Measurements from ENCODE around the gene TMEM120B. TPM values are rescaled to one million over a fixed set of nuclear protein-coding genes. Genes with fewer than 3 reads are reported as not detected.
"Not testable (repeated sequence)": the region's sequence is repeated elsewhere in the genome, so short reads cannot be mapped to it uniquely, and the experiment has no call there.

TMEM120B gene
- total and polyA plus RNA-seq, 5 experiments from 2014 or later: 2.1 to 14.4 (median 2.5) TPM

DNA sequence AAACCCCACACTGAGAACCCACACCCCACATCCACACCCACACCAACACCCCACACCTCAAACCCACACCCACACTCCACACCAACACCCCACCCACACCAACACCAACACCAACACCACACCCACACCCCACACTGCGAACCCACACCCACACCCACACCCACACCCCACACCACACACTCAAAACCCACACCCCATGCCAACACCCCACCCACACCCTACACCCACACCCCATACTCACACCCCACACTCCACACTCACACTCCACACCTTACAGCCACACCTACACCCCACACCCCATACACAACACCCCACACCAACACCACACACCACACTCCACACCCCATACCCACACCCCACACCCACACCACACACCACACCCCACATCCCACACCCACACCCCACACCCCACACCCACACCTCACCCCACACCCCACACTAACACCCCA, 38.0 kb downstream of the TMEM120B start:
- H3K4me1 Mint-ChIP-seq: peaks cover 5 to 11% (median 7%) of the 10 kb centered on the region in 4 donors
- H3K27ac Mint-ChIP-seq: peak overlapping the region in 1 of 10 donors; percentile 74
- no peak for ATAC-seq
- peaks cover 0 to 4% (median 0%) of the 10 kb centered on the region in 3 donors for H3K36me3 Mint-ChIP-seq
- DNase-seq: no peak
- no peak overlapping the region for H3K4me3 Mint-ChIP-seq
- POLR2A ChIA-PET: no interaction called here
- H3K9me3 Mint-ChIP-seq: no peaks in the 10 kb centered on the region
- H3K27me3 Mint-ChIP-seq: no peaks in the 10 kb centered on the region

DNA sequence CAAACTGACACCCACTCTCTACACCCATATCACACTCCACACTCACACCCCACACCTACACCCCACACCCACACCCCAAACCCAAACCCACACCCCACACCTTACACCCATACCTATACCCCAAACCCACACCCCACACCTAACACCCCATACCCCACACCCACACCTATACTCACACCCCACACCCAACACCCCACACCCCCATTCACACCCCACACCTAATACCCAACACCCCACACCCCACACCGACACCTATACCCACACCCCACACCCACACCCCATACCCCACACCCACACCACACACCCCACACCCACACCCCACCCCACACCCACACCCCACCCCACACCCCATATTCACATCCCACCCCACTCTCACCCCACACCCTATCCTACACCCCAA, 38.5 kb downstream of the TMEM120B start:
- H3K9me3 Mint-ChIP-seq: no peaks in the 10 kb centered on the region
- DNase-seq (no peak), ATAC-seq (no peak)
- no peak overlapping the region for H3K27ac Mint-ChIP-seq
- POLR2A ChIA-PET: no interaction called here
- H3K36me3 Mint-ChIP-seq: peaks cover 0 to 4% (median 0%) of the 10 kb centered on the region in 3 donors
- no peaks in the 10 kb centered on the region for H3K27me3 Mint-ChIP-seq
- H3K4me1 Mint-ChIP-seq: peaks cover 6 to 15% (median 9%) of the 10 kb centered on the region in 4 donors
- H3K4me3 Mint-ChIP-seq: no peak overlapping the region

DNA sequence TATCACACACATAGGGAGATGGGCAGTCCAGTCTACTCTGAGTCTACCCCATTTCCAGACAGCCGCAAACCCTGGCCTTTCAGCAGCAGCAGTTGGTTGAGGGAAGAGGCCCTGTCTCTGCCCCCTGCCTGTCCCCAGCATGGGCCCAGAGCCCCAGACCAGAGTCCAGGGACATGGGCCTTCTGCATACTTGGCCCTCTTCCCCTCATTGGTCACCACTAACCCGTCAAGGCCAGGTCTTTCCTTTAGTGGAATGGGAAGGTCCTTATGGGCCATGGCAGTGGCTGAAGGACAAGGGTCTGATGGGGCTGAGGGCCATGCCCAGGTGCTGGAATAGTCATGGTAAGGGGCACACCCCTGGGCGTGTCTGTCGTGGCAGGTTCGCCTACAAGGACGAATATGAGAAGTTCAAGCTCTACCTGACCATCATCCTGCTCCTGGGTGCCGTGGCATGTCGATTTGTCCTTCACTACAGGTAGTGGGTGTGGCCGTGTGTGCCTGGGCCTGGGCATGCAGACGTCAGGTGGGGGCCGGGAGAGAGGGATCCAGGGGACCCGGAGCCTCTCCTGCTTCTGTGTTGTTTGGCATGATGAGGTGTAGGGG, 39.3 kb downstream of the TMEM120B start:
- Mint-ChIP-seq H3K27me3 (no peaks in the 10 kb centered on the region), H3K36me3 (peaks cover 0 to 4% (median 0%) of the 10 kb centered on the region in 3 donors), H3K27ac (peak overlapping the region in 3 of 10 donors; percentile 32 to 41 (median 36)), H3K4me3 (no peak overlapping the region), H3K9me3 (no peaks in the 10 kb centered on the region), H3K4me1 (peaks cover 11 to 23% (median 17%) of the 10 kb centered on the region in 4 donors)
- no peak for DNase-seq
- no peak for ATAC-seq
- POLR2A ChIA-PET: no interaction called here

DNA sequence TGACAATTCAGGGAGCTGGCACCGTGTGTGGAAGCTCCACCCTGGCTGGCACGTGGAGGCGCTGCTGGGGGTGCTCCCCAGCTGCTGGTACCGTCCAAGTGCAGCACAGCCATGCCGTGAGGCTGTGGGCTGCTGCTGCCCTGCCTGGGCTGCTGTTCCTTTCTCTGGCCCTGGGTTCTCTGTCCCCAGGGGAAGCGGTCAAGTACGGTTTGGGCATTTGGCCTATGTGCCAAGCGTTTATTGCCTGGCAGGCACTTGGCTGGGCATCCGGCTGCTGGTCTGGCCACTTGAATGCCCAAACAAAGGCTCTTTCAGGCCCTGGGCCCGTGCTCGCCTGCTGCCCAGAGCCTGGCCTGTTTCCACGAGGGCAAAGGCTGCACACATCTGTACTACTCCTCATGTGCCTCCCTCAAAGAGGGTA, 41.3 kb downstream of the TMEM120B start:
- no peaks in the 10 kb centered on the region for H3K27me3 Mint-ChIP-seq
- POLR2A ChIA-PET: no interaction called here
- ATAC-seq: no peak
- no peak overlapping the region for H3K27ac Mint-ChIP-seq
- H3K9me3 Mint-ChIP-seq: no peaks in the 10 kb centered on the region
- no peak for DNase-seq
- no peak overlapping the region for H3K4me3 Mint-ChIP-seq
- peaks cover 11 to 20% (median 16%) of the 10 kb centered on the region in 4 donors for H3K4me1 Mint-ChIP-seq
- H3K36me3 Mint-ChIP-seq: peaks cover 0 to 6% (median 0%) of the 10 kb centered on the region in 3 donors

DNA sequence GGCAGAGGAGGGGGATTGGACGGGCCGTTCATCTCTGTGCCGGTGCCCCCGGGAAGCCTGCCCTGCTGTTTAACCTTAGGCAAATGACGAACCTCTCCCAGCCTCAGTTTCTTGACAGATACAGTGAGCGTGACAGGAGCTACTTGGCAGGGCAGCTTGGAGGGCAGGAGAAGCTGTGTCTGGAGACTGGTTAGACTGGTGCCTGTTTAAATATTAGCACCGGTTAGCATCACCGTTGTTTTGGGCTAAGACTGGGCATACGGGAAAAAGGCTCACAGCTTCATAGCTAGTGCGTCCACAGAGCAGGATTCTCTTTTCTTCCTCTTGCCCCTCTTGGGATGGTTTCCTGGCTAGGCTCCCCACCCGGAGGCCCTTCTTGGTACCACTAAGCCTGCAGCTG, 42.3 kb downstream of the TMEM120B start:
- H3K4me3 Mint-ChIP-seq: no peak overlapping the region
- peaks cover 11 to 18% (median 14%) of the 10 kb centered on the region in 4 donors for H3K4me1 Mint-ChIP-seq
- ATAC-seq: no peak
- no peaks in the 10 kb centered on the region for H3K27me3 Mint-ChIP-seq
- peak overlapping the region in 1 of 10 donors; percentile 3 for H3K27ac Mint-ChIP-seq
- H3K9me3 Mint-ChIP-seq: no peaks in the 10 kb centered on the region
- POLR2A ChIA-PET: interaction anchor here (0.5 kb wide), 1 partner anchor 293 kb away, joined by 3 read pairs; no protein-coding TSS in a partner anchor
- H3K36me3 Mint-ChIP-seq: peaks cover 0 to 6% (median 0%) of the 10 kb centered on the region in 3 donors
- DNase-seq: no peak

DNA sequence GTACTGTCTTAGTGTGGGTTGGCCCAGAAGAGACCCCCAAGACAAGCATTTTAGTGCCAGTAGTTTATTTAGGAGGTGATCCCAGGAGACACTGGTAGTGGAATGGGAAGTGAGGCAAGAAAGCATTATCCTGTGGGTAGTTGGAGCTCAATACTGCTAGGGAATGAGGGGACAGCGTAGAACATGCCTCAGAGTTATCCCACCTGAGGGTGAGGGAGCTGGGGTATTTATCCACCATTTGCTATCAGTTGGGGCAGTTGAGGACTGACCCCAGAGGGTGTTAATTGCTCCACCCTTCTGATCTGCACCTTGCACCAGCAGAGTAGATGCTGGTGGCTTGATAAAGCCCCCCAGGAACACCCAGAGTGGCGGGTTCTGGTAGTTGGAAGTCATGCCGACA, 43.0 kb downstream of the TMEM120B start:
- Mint-ChIP-seq H3K4me1 (peaks cover 10 to 15% (median 13%) of the 10 kb centered on the region in 4 donors), H3K9me3 (no peaks in the 10 kb centered on the region), H3K27ac (peak overlapping the region in 1 of 10 donors; percentile 38), H3K36me3 (peaks cover 0 to 6% (median 0%) of the 10 kb centered on the region in 3 donors), H3K4me3 (no peak overlapping the region), H3K27me3 (no peaks in the 10 kb centered on the region)
- POLR2A ChIA-PET: no interaction called here
- ATAC-seq (no peak), DNase-seq (no peak)

DNA sequence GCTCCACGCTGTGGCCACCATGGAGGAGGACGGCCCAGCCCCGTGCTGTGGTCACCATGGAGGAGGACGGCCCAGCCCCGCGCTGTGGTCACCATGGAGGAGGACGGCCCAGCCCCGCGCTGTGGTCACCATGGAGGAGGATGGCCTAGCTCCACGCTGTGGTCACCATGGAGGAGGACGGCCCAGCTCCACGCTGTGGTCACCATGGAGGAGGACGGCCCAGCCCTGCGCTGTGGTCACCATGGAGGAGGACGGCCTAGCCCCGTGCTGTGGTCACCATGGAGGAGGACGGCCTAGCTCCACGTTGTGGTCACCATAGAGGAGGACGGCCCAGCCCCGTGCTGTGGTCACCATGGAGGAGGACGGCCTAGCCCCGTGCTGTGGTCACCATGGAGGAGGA, 46.0 kb downstream of the TMEM120B start:
- H3K9me3 Mint-ChIP-seq, H3K27ac Mint-ChIP-seq, H3K27me3 Mint-ChIP-seq, H3K4me3 Mint-ChIP-seq, ATAC-seq, DNase-seq, H3K36me3 Mint-ChIP-seq: not testable (repeated sequence)
- peaks cover 10 to 15% (median 11%) of the 10 kb centered on the region in 4 donors for H3K4me1 Mint-ChIP-seq
- POLR2A ChIA-PET: interaction anchor here (0.6 to 0.7 kb wide), 2 partner anchors 13 to 379 kb away, joined by 3 to 4 read pairs; no protein-coding TSS in a partner anchor

DNA sequence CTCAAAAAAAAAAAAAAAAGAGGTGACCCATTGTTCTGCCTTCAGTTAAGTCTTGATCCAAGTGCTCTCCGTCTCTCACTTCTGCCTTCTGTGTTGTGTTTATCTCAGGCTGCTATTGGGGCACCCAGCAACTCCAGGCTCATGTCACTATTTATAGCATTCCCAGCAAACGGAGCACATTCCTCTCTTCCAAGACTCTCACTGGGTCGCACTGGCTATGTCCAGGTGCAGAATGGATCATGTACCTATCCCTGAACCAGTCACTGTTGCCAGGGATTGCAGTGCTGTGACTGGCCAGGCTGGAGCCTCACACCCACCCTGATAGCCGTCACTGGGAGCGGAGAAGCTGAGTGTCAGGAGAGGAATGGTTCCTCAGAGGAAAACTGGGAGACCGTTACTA, 49.7 kb downstream of the TMEM120B start:
- no peaks in the 10 kb centered on the region for H3K27me3 Mint-ChIP-seq
- H3K36me3 Mint-ChIP-seq: peaks cover 0 to 4% (median 0%) of the 10 kb centered on the region in 3 donors
- POLR2A ChIA-PET: no interaction called here
- H3K9me3 Mint-ChIP-seq: no peaks in the 10 kb centered on the region
- no peak overlapping the region for H3K4me3 Mint-ChIP-seq
- DNase-seq (no peak), ATAC-seq (no peak)
- H3K27ac Mint-ChIP-seq: peak overlapping the region in 2 of 10 donors; percentile 34 to 69
- no peaks in the 10 kb centered on the region for H3K4me1 Mint-ChIP-seq

DNA sequence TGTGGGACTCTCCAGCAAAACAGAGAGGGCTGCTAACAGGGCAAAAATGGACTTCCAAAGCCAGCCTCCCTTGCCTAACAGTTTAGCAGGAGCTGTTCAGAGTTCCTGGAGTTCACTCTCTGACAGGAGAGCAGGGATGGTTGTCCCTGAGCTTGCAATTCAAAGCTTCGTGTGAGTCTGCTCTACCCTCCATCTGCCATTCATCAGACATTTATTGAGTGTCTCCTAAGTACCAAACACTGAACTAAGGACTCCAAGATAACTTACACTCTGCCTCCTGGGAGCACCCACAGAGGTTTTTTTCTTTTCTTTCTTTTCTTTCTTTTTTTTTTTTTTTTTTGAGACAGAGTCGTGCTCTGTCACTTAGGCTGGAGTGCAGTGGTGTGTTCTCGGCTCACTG, 52.3 kb downstream of the TMEM120B start:
- H3K4me1 Mint-ChIP-seq: no peaks in the 10 kb centered on the region
- peaks cover 0 to 2% (median 0%) of the 10 kb centered on the region in 3 donors for H3K36me3 Mint-ChIP-seq
- H3K27me3 Mint-ChIP-seq: no peaks in the 10 kb centered on the region
- no peak for ATAC-seq
- no peak for DNase-seq
- no peaks in the 10 kb centered on the region for H3K9me3 Mint-ChIP-seq
- H3K27ac Mint-ChIP-seq: no peak overlapping the region
- no peak overlapping the region for H3K4me3 Mint-ChIP-seq
- POLR2A ChIA-PET: interaction anchor here (0.5 kb wide), 1 partner anchor 321 kb away, joined by 3 read pairs; no protein-coding TSS in a partner anchor

DNA sequence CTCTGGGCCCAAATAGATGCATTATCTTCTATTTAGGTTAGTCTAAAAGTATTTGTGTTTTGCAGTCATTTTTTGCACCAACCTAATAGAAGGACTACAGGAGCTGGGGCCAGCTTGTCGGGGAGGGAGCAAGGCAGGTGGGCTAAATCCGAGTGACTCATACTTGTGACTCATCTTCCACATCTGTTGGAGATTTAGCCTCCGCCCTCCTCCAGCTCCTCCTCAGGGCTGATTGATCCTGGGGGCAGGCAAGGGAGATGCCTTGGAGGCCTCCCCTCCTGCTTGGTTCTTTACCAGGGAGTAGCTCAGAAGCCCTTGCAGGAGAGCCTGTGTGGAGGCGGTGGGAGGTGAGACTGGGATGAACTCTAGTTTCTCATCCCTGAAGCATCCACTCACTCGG, 53.0 kb downstream of the TMEM120B start:
- ATAC-seq (no peak), DNase-seq (no peak)
- Mint-ChIP-seq H3K36me3 (peaks cover 0 to 2% (median 0%) of the 10 kb centered on the region in 3 donors), H3K27ac (no peak overlapping the region), H3K4me1 (no peaks in the 10 kb centered on the region), H3K4me3 (no peak overlapping the region), H3K27me3 (no peaks in the 10 kb centered on the region), H3K9me3 (no peaks in the 10 kb centered on the region)
- POLR2A ChIA-PET: interaction anchor here (0.5 to 0.8 kb wide), 3 partner anchors 77 to 263 kb away, joined by 3 to 12 read pairs (median 3); no protein-coding TSS in a partner anchor

DNA sequence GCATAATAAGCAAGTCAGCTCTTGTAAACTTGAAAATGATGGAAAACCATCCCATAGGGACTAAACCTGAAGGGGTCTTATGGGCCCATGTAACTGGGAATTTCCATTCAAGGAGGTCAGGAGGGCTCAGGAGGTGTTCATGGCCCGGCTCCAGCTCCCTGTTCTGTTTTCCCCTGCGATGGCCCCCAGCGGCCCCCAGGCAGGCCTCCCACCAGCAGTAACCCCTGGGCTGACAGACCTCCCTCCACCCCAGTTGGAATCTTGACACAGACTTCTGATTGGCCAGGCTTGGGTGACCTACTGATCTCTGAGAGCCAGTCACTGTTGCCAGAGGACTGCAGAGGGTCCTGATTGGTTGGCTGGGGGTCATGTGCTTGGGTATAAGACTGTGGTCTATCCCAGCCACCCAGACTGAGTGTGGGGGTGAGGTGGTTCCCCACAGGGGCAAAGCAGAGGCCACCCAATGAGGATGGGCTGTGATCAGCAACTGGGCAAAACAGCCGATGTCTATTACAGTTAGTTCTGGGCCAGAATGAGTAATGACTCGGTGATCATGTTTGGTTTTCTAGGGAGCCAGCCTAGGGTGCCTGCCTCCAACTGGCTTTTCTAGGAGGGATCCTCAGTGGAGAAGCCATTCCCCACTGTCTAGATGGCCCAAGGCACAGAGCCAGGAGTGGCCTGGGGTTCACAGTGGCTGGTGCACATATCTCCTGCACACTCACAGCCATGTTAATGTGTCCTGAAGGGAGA, 53.9 kb downstream of the TMEM120B start:
- ATAC-seq (no peak), DNase-seq (no peak)
- no peak overlapping the region for H3K4me3 Mint-ChIP-seq
- peaks cover 0 to 2% (median 0%) of the 10 kb centered on the region in 3 donors for H3K36me3 Mint-ChIP-seq
- no peaks in the 10 kb centered on the region for H3K4me1 Mint-ChIP-seq
- H3K27me3 Mint-ChIP-seq: no peaks in the 10 kb centered on the region
- no peak overlapping the region for H3K27ac Mint-ChIP-seq
- POLR2A ChIA-PET: interaction anchor here (0.8 kb wide), 1 partner anchor 78 kb away, joined by 3 read pairs; no protein-coding TSS in a partner anchor
- H3K9me3 Mint-ChIP-seq: no peaks in the 10 kb centered on the region

DNA sequence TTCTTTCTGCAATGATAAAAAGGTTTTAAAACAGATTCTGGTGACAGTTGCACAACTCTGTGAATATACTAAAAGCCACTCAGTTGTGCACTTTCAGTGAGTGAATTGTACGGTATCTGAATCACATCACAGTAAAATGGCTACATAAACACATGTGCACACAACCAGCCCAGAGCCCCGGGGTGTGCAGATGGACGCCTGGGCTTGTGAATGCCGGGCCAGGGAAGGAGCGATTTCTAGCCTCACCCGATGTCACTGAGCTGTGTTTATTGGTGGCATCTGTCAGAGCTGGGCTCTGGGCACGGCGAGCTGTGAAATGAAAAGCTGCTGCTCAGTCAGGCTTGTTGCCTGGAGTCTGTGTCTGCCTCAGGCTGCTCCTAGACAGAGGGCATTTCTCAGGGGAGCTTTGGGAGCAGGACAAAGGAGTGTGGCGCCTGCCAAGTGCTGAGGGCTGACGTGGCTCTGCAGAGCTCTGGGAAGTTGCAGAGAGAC, 55.0 kb downstream of the TMEM120B start:
- Mint-ChIP-seq H3K27ac (no peak overlapping the region), H3K9me3 (no peaks in the 10 kb centered on the region), H3K4me1 (no peaks in the 10 kb centered on the region), H3K4me3 (no peak overlapping the region), H3K27me3 (no peaks in the 10 kb centered on the region), H3K36me3 (peaks cover 0 to 2% (median 0%) of the 10 kb centered on the region in 3 donors)
- POLR2A ChIA-PET: no interaction called here
- no peak for DNase-seq
- ATAC-seq: no peak
